HG03066 (cell line): ENCODE data around the gene GLCCI1.
"Not testable (repeated sequence)": the region's sequence is repeated elsewhere in the genome, so short reads cannot be mapped to it uniquely, and the experiment has no call there.

Source experiments
- ATAC-seq: cut with Tn5 transposase; IDR thresholded peaks from one replicate; pipeline ENCODE4 v1.9.1; 2021; ENCODE audit warnings: low read depth; ENCODE audit not compliant: unreplicated experiment

The GLCCI1 gene

DNA sequence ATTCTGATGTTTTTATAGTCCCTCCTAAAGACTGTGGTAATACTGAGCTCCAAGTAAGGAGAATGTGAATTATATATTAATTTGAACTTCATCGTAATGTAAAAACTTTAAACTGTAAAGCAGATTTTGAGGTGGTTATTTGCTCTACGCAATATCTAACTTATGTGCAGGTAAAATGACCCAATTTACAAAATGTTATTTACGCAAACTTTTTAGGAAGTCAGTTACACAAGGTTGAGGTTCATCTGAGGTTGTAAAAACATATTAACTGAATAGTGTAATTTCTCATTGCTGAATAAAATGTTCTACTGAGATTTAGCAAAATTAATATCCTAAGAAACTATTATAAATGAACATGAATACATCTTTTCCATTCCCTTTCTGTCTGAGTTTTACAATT lies 15.8 kb downstream of the GLCCI1 start:
- ATAC-seq = no peak

DNA sequence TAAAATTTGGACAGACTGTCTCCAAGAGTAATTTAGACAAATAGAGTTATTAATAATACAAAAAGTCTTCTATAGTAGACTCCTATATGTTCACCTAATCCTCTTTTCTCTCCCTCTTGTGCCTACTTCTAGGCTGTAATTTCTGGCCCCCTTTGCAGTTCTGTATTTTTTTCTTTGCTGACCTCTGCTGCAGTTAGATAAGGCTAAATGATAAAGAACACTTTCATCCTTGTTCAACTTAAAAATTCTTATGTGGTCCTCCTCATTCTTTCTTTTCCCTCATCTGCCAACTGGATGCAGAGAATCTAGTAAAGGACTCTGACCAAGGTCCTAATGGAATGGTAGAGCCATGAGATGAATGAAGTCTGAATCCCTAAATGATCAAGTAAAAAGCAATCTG lies 20.1 kb downstream of the GLCCI1 start:
- no peak for ATAC-seq

DNA sequence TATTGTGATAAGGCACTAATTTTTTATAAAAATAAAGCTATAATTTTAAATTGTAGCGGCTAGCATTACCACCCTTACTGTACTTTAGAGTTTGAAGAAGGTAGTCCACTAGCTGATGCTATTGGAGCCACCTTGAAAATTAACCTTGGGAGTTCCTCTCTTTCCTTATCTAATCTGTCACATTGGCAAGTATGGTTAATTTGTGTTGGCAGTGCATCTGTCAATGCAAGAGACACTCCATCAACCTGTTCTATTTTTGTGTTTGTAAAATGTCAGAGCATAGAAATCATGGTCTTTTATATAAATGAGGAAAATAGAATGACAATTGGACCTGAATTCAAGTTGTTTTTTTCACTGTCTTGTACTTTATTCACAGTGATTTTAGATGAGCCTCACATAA lies 20.5 kb downstream of the GLCCI1 start:
- ATAC-seq = no peak

DNA sequence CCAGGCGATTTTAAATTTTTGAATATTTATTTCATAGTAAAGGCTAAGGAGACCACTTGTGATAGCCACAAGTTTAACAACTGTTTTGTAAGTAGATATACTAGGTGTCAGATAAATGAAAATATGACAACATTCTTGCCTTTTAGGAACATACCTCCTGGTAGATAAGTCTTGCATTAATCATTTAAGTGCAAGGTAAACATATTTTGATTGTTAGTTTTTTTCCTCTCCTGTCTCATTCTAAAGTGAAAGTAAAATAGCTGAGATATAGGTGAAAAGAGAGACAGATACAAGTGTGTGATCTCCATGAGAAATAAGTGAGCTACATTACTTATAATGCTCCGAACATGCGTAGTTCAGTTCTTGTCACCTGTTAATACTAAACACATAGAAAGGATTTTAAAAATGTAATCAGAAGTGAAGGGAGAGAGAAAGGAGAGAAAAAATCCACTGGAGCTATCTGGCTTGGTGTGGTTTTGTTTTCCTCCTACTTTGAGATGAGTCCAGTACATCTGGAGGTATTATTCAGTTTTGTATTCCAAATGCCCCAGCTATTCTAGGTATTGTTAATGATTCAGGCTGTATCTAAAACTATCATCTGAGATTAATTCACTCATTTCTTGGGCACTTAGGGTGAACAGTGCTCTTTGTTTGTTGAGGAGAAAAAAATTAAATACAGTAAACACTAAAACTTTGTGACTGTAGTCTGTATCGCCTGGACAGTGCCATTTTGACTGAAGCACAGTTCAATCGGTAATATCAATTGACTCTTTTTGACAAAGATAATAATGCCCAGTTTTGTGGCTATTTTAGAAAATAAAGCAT lies 21.2 kb downstream of the GLCCI1 start:
- no peak for ATAC-seq

DNA sequence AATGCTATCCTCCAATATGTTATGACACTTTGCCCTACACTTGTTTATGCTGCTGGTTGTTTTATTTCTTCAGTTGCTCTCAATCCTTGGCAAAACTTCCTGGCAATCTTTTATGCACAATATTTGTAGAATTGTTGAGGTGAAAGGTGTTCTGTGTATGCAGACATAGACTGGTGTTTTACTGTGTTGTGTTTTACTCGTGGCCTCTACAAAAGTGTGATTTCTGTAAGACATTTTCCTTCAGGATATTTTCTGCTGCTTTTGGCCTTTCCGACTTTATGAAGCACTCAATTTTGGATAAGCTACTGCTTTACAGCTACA lies 21.8 kb downstream of the GLCCI1 start:
- no peak for ATAC-seq

DNA sequence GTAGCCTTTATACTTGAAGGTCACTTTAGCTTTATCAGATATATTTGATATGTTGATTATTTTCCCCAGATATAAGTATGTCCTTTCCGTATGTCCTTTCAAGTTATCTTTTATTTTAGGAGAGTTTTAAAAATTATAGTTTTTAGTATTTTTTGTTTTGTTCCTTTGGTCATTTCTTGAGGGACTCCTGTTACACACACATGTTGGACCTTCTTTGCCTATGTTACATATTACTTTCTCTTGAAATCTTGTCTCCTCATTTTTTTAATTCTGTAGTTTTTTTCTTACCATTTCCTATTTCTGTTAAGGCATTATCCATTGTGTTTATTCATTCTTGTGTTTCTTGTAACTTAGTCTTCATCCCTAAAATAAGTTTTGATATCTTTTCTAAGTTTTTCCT lies 23.9 kb downstream of the GLCCI1 start:
- ATAC-seq = no peak

DNA sequence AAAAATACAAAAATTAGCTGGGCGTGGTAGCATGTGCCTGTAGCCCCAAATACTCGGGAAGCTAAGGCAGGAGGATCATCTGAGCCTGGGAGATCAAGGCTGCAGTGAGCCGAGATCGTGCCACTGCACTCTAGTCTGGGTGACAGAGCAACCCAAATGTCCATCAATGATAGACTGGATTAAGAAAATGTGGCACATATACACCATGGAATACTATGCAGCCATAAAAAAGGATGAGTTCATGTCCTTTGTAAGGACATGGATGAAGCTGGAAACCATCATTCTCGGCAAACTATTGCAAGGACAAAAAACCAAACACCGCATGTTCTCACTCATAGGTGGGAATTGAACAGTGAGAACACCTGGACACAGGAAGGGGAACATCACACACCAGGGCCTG lies 26.8 kb downstream of the GLCCI1 start:
- not testable (repeated sequence) for ATAC-seq

DNA sequence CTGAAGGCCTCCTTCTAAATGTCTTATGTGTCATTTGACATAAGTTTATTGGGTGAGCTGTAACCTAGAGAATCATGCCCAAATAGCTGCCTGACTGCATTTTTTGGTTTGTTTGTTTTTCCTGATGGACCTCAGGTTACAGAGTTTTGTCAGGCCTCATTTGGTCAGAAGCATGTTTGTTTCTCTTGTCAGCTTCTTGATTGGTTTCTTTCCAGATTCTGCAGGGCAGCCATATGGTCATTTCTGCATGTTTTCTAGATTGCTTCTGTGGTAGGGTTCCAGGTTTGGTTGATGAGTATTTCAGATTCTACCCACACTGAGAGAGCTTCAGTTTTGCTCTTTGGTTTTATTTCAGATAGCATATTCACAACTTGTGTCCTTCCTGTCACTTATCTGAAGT lies 28.0 kb downstream of the GLCCI1 start:
- ATAC-seq = no peak

DNA sequence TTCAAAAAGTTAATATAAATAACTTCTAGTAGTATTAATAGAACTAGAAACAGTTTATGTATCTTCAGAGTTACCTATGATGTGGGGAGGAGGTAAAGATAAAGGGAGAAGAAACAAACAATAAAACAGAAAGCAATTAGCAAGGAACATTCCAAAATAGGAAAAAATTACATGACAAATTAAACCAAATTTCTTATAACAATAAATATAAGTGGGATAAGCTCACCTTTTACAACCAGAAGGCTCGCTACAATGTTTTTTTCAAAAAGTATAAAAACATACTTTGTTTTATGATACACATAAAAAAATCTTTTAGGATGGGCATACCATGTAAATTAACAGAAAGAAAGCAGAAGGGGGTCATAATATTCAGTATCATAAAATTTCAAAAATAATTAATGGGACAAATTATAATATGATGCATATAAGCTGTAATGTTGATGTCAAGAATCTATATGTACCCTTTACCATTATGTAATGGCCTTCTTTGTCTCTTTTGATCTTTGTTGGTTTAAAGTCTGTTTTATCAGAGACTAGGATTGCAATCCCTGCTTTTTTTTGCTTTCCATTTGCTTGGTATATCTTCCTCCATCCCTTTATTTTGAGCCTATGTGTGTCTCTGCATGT lies 31.8 kb downstream of the GLCCI1 start:
- no peak for ATAC-seq

DNA sequence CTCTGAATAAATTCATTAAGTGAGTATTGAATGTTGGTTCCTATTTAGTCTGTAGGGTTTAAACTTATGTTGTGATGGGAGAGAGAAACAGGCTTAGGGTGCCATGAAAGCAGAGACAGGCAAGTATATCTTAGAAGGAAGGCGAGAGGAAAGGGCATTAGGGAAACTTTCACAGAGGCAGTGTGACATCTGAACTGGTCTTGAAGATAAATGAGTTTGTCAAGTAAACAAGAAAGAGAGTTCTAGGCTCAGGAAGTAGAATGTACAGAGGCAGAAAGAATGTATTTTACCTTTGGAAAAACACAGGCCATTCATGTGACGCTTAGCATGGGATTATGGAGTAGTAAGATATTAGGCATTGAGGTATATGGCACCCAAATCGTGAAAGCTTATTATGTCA lies 34.5 kb downstream of the GLCCI1 start:
- ATAC-seq = no peak

DNA sequence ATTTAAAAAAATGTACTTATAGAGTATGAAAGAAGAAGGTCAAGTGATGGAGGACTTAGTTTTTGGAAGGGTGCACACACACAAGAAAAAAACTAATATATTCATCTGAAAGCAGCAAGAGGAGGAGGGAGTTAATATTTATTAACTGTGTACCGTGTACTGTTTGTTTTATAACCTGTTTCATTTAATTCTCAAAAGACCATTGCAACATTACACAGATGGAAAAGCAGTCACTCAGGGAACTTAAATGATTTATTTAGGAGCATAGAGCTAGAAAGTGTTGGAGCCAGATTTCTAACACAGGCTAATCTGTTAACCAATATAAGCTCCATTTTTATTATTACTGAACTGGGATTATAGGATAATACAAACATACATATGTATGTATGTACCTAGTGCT lies 36.7 kb downstream of the GLCCI1 start:
- no peak for ATAC-seq

DNA sequence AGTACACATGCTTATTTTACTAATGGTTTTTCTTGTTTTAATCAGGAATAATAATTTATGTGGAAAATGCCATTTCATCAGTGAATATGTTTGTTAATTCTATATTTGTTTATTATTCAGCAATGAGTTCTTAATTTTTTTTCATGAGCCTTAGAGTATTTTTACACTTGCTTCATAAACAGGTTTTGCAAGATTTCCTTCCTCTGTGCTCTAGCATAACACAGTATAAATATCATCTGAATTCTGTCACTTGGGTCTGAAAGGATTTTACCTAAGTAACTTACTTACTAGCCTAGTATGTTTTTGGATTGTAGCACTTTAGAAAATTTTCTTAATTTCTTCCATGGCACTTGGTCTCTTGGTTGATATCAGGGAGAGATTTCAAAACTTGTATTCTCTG lies 45.8 kb downstream of the GLCCI1 start:
- no peak for ATAC-seq

DNA sequence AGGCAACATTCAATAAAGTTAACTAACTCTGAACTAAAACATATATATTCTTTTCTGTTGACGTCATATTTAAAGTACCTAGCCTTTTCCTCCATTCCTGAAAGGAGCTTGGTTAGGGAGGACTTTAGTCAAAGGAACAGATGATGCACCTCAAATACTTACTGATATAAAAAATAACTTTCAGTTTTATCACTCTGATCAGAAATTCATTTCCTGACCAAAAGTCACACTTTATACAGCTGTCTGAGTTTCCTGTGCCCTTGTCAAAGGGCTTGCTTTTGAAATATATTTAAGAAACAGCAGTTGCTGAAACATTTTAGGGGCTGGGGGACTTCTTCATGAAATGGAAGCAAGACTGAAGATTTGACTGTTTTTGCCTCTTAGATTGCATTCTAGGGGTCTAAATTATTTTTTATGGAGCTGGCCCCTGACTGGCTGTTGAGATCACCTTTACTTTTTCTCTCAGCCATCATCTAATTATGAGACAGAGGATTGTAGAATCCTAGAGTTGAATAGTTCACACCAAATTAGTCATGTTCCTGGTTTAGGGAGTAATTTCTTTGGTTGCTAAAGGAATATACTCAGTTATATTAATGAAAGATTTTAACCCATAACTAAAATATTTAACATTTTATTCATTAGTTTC lies 46.6 kb downstream of the GLCCI1 start:
- no peak for ATAC-seq

DNA sequence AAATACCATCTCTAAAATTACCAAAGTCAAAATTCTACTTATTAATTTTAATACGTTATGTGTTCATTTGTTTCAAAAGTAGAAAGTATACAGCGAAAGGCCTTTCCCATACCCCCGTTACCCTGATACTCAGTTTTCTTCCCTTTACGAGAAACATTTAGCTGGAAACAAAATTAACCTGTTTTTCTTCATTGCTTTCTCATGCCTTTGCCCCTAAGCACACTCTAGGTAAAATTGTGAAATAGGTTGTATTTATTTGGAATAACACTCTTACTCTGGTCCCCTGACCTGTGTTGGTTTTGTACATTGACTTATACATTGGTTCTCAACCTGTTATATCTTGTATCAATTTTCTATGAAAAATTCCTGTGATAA lies 47.1 kb downstream of the GLCCI1 start:
- ATAC-seq = no peak

DNA sequence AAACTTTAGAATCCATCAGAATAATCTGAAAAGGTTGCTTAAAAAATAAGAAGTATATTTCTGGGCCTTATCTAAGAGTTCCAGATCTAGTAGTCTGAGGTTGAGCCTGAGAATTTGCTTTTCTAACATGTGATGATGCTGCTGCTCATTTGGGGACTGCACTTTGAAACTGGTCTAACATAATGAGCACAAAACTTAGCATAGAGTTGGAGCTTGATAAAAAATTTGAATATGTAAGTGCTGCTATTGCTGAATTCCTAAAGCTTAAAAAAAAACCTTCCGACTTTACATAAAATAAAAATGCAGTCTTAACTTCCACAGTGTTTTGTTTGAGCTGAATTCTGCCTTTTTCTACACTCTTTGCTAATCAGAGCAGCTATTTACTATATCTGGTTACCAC lies 48.8 kb downstream of the GLCCI1 start:
- no peak for ATAC-seq

DNA sequence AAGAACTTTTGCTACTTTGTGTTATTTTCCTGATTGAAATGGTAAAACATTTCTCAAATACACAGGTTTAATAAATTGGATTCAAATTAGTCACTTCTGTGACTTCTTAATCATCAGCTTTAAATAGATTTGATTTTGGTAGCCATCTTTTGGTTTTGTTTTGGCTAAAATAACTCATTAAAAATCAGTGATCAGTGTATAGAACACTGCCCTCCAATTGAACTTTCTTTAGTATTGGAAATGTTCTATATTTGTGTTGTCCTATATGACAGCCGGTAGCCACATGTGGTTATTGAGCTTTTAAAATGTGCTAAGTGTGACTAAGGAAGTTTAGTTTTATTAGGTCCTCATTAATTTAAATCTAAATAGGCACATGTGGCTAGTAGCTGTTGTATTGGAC lies 50.4 kb downstream of the GLCCI1 start:
- ATAC-seq = no peak

DNA sequence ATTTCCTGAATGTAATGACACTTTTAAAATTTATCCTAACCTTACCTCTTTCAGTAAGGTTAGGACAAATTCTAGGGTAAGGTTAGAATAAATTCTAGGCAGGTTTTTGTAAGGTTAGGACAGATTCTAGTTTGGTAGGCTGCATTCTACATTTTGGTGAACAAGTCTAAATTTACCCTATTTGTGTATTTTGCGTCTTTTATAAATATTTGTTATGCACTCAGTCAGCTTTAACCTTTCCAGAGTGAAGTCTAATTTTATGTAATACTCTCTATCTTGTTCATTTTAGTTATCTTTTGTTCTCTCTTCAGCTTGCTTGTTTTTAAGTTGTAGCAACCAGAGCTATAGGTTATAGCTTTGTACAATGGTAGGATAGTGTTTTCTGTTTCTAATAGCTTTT lies 54.0 kb downstream of the GLCCI1 start:
- no peak for ATAC-seq

DNA sequence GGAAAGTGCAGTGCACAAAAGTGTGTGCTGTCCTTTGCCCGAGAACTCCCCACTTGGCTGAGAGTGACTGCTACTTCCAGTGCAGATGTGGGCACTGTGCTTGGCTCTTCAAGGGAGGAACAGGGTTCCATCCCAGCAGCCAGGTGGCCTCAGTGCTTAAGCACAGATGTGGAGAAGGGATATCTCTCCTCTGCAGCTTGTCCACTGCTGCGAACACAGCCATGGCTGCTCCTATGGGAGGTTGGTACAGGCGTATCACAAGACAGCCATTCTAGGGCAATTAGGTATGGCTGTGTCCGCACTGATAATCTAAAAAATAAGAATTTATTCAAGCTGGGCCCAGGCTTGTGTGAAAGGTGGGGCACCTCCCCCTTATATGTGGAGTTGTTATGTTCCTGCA lies 66.6 kb downstream of the GLCCI1 start:
- ATAC-seq = no peak

DNA sequence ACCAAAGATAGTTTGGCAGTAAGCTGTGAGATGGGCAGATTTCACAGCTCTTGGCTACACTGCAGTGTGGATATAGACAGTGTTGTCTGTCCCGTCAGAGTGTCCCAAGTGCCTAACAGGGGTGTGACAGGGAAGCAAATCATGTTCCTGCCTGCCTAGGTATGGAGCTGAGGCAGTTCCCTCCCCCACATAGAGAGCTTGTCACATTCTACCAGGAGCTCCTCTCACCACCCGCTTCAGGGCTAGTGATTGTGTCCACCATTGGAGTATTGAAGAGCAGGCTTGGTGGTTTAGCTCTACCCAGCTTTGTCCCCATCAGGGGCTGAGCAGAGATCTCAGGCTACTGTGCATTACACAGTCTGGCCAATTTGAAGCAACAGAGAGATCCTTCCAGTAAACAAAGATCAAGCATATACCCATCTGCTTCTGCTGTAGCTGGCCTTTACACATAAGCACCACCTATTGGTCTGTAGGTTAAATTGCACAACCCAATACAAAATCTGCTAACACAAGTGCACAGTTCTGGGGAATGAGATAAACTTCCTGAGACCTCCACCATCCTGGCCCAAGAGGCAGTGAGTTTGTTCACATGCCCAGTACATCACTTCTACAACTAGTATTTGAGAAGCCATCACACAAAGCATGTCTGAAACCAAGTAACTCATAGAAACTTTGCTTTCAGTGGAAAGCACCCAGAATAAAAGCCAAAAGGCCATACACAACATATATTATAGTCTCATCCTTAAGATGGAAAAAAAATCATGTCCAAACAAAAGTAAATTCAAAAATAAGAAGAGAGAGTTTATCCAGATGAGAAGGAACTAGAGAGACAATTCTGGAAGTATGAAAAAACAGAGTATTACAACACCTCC lies 67.3 kb downstream of the GLCCI1 start:
- ATAC-seq = no peak

DNA sequence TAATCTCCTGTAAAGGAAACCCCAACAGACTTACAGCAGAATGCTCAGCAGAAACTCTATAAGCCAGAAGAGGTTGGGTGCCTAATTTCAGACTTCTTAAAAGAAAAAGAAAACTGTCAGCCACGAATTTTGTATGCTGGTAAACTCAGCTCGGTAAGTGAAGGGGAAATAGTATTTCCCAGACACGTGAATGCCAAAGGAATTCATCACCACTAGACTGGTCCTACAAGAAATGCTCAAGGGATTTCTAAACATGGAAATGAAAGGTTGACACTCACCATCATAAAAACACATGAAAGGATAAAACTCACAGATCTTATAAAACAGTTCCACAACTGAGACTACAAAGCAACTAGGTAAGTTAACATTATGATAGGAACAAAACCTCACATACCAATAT lies 68.6 kb downstream of the GLCCI1 start:
- no peak for ATAC-seq

DNA sequence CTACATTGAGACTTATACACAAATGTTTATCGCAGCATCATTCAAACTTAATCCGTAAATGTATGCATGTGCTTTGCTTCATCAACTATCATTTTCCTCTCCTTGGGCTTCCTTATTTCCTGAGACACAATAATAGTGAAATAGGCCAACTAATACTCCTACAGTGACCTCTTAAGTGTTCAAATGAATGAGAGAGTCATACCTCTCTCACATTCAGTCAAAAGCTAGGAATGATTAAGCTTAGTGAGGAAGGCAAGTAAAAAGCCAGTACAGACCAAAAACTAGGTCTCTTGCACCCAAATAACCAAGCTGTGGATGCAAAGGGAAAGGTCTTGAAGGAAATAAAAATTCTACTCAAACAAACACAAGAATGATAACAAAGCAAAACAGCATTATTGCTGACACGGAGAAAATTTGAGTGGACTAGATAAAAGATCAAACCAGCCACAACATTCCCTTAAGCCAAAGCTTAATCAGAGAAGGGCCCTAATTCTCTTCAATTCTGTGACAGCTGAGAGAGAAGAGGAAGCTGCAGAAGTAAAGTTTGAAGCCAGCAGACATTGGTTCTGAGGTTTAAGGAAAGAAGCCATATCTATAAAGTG lies 72.3 kb downstream of the GLCCI1 start:
- no peak for ATAC-seq
